ENCODE results near the gene FBXL5. TPM values are rescaled to one million over a fixed set of nuclear protein-coding genes. Genes with fewer than 3 reads are reported as not detected.

The FBXL5 gene
- total RNA-seq, 1 experiment from 2014 or later: 43.1 TPM

GRCh38 chr4:15585331-15585730 is 69.8 kb downstream of the FBXL5 start:
- in situ Hi-C loops (cut with HindIII; ENCODE audit: low sequenced_read_pairs): no loop called here
- DNase-seq (ENCODE audit: low spot score): no peak

- DNase-seq (ENCODE audit: low spot score): no peak
- in situ Hi-C loops (cut with HindIII; ENCODE audit: low sequenced_read_pairs): no loop called here
Measured at GRCh38 chr4:15584785-15585184, 70.4 kb downstream of the FBXL5 start.

- DNase-seq (ENCODE audit: low spot score): no peak
- in situ Hi-C loops (cut with HindIII; ENCODE audit: low sequenced_read_pairs): no loop called here
Measured at GRCh38 chr4:15577508-15577907, 77.6 kb downstream of the FBXL5 start.

DNA sequence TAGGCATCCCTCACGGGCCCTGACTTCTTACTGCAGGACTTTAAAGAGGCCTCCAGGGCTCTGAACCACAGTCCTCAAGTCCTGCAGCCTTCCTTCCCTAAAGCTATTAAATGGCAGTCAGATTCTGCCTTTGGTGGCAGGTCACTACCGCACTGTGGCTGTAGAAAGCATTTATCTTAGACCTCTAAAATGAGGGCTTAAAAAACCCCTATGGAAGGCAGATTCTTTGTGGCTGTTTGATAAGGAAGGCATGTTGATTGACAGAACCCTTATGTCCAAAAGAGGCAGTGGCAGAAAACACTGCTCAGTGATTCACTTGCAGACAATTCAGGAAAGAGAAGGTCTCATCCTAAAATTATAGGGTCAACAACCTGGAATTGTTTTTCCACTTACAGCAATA is 79.2 kb downstream of the FBXL5 start:
- DNase-seq (ENCODE audit: low spot score): no peak
- in situ Hi-C loops (cut with HindIII; ENCODE audit: low sequenced_read_pairs): no loop called here

- in situ Hi-C loops (cut with HindIII; ENCODE audit: low sequenced_read_pairs): no loop called here
- no peak for DNase-seq (ENCODE audit: low spot score)
Measured at GRCh38 chr4:15569746-15570145, 85.4 kb downstream of the FBXL5 start.

DNA sequence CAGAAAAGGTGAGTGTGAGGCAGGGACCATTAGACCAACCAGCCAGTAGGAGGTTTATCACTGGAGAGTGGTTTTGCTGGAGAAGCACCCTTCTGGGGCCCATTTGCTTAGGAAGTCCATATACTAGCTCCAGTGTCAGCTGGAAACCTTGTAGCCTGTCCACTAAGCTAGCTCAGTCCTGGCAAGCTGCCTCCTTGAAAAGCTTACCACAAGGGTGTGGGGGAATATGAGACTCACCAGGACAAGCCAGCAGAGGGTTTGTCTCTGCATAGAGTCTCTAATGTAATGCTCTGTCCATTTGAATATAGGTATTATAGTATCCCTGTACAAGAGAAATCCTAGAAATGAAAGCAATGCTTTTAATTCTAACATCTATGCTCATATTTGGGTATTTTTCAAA is 86.3 kb downstream of the FBXL5 start:
- no peak for DNase-seq (ENCODE audit: low spot score)
- in situ Hi-C loops (cut with HindIII; ENCODE audit: low sequenced_read_pairs): no loop called here

GRCh38 chr4:15563871-15564270 is 91.3 kb downstream of the FBXL5 start:
- in situ Hi-C loops (cut with HindIII; ENCODE audit: low sequenced_read_pairs): no loop called here
- DNase-seq (ENCODE audit: low spot score): no peak

DNA sequence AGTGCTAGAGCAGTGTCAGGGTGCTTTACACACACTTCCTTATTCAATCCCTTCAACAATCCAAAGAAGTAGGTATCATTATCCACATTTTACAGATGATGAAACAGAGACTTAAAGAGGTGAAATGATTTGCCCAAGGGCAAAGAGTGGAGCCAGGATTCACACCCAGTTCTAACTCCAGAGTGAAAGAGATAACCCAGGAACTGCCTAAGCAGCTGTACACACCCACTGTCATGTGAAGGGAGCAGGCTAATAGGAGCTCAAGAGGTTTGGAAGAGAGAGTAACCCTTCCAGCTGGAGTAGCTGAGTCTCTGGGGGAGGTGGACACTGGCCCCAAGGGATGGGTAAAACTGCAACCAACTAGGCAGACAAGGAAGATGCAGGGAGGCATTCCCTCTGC is 92.5 kb downstream of the FBXL5 start:
- no peak for DNase-seq (ENCODE audit: low spot score)
- in situ Hi-C loops (cut with HindIII; ENCODE audit: low sequenced_read_pairs): no loop called here

GRCh38 chr4:15562114-15562513 is 93.0 kb downstream of the FBXL5 start:
- no peak for DNase-seq (ENCODE audit: low spot score)
- in situ Hi-C loops (cut with HindIII; ENCODE audit: low sequenced_read_pairs): no loop called here

DNA sequence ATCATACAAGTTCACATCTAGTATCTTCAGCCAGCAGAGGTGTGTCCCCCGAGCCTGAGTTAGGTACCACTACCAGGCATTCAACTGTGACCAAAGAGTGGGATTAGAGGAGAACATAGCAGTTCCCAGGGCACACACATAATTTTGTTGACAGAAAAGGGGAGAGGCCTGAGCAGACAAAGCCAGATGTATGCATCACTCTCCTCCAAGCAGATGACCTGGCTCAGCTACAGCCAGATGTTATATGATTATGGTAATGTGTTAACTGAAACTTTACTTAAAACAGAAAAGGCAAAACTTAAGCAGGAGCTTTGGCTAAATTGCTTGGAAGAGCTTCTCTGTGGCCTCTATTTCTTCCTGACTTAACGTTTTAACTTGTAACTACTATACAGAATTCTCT is 96.6 kb downstream of the FBXL5 start:
- in situ Hi-C loops (cut with HindIII; ENCODE audit: low sequenced_read_pairs): no loop called here
- DNase-seq (ENCODE audit: low spot score): no peak

- DNase-seq (ENCODE audit: low spot score): no peak
- in situ Hi-C loops (cut with HindIII; ENCODE audit: low sequenced_read_pairs): no loop called here
Measured at GRCh38 chr4:15557786-15558550, 97.2 kb downstream of the FBXL5 start.

- no peak for DNase-seq (ENCODE audit: low spot score)
- in situ Hi-C loops (cut with HindIII; ENCODE audit: low sequenced_read_pairs): no loop called here
Measured at GRCh38 chr4:15556511-15557092, 98.6 kb downstream of the FBXL5 start.

Other genes starting within 250 kb of the FBXL5 start
- not detected in 2 replicates for gene C1QTNF7, start 227.3 kb downstream of the FBXL5 start, total RNA-seq (2014; rRNA removed; shearing (Covaris generic))
- gene CC2D2A, start 185.5 kb downstream of the FBXL5 start, total RNA-seq (2014; rRNA removed; shearing (Covaris generic)): 7.6 and 24.7 TPM in 2 replicates
- 26.8 and 27.6 TPM in 2 replicates for gene FAM200B, start 26.5 kb upstream of the FBXL5 start, total RNA-seq (2014; rRNA removed; shearing (Covaris generic))
- gene BST1, start 47.7 kb upstream of the FBXL5 start, total RNA-seq (2014; rRNA removed; shearing (Covaris generic)): 0.80 TPM in 1 of 2 replicates, not detected in the other
- not detected in 2 replicates for gene CD38, start 123.0 kb upstream of the FBXL5 start, total RNA-seq (2014; rRNA removed; shearing (Covaris generic))